Lower leg skin (tissue), 4 donors: ENCODE measurements around the gene SPDYE4. TPM values are rescaled to one million over a fixed set of nuclear protein-coding genes. Genes with fewer than 3 reads are reported as not detected.

Experiments
- DNase-seq, 2 donors: peaks; one replicate each; pipeline ENCODE4 v3.0.0-alpha.2; 2019; ENCODE audit warnings: low spot score in 2 of 2
- H3K4me3 ChIP-seq: fragments of 200-600 bp; sonication (generic); 2 replicates; pipeline ENCODE4 v1.5.1; 2017; ENCODE audit warnings: mild to moderate bottlenecking, low read depth; ENCODE audit not compliant: poor library complexity, severe bottlenecking
- CTCF ChIP-seq, 3 donors: fragments of 450-650 bp; IDR thresholded peaks; one replicate each; pipeline ENCODE4 v1.5.1; 2016; ENCODE audit warnings: antibody characterized with exemption in 3 of 3, mild to moderate bottlenecking in 3 of 3, moderate library complexity in 2 of 3
- POLR2A ChIP-seq, 2 donors: fragments of 450-650 bp; IDR thresholded peaks; one replicate each; pipeline ENCODE4 v1.6.1; 2016 to 2017; ENCODE audit warnings: antibody characterized with exemption in 2 of 2, mild to moderate bottlenecking in 1 of 2, moderate library complexity in 1 of 2
- WGBS, 2 donors: methylation state at CpG; one replicate each; pipeline ENCODE4 v1.1.5; 2018; 5-methylcytosine and 5-hydroxymethylcytosine counted together
- intact Hi-C: fragments of 100-400 bp; cut with DNase I; formaldehyde crosslinking; loops from one replicate; pipeline ENCODE4 v1.15.0; 2023; ENCODE audit warnings: low total_unique reads
- total RNA-seq, 4 donors: library from RNA; depleted of rRNA; stranded (reverse); fragments of >200 nt; gene quantifications; one replicate each; pipeline ENCODE4 v1.1.0, GENCODE V29; 2016

The SPDYE4 gene
- total RNA-seq, 4 donors from 2014 or later: not detected

- H3K4me3 ChIP-seq: no peak overlapping the region
- intact Hi-C loops: no loop called here
- WGBS, 2 donors: 73 to 79% methylated on average over 6 of the region's 6 CpGs
- peak in 1 of 2 donors; percentile 74 for DNase-seq
- TF ChIP-seq POLR2A (IDR thresholded peaks at IDR 0.05) (no peak), CTCF (IDR thresholded peaks at IDR 0.05) (no peak)
Measured at GRCh38 chr17:8736362-8736761, 22.0 kb downstream of the SPDYE4 start.

GRCh38 chr17:8735336-8735939 lies 22.9 kb downstream of the SPDYE4 start:
- DNase-seq: peak in 1 of 2 donors; percentile 56
- TF ChIP-seq CTCF (IDR thresholded peaks at IDR 0.05) (no peak), POLR2A (IDR thresholded peaks at IDR 0.05) (no peak)
- no peak overlapping the region for H3K4me3 ChIP-seq
- 90 to 95% methylated on average over 23 of the region's 23 CpGs for WGBS, 2 donors
- intact Hi-C loops: no loop called here

- no peak overlapping the region for H3K4me3 ChIP-seq
- 93 to 96% methylated on average over 10 of the region's 10 CpGs for WGBS, 2 donors
- DNase-seq: peak in 1 of 2 donors; percentile 43
- TF ChIP-seq POLR2A (IDR thresholded peaks at IDR 0.05): no peak
- no peak for TF ChIP-seq CTCF (IDR thresholded peaks at IDR 0.05)
- intact Hi-C loops: no loop called here
Measured at GRCh38 chr17:8734876-8735275, 23.5 kb downstream of the SPDYE4 start.

- 50 to 56% methylated on average over 7 of the region's 7 CpGs for WGBS, 2 donors
- TF ChIP-seq CTCF (IDR thresholded peaks at IDR 0.05): no peak
- no peak for TF ChIP-seq POLR2A (IDR thresholded peaks at IDR 0.05)
- intact Hi-C loops: no loop called here
- DNase-seq: no peak
- H3K4me3 ChIP-seq: no peak overlapping the region
Measured at GRCh38 chr17:8732406-8733085, 25.8 kb downstream of the SPDYE4 start.

- no peak for TF ChIP-seq CTCF (IDR thresholded peaks at IDR 0.05)
- no peak for TF ChIP-seq POLR2A (IDR thresholded peaks at IDR 0.05)
- WGBS, 2 donors: 90 to 93% methylated on average over 13 of the region's 13 CpGs
- intact Hi-C loops: no loop called here
- DNase-seq: no peak
- H3K4me3 ChIP-seq: no peak overlapping the region
Measured at GRCh38 chr17:8729860-8730259, 28.5 kb downstream of the SPDYE4 start.
